GM21381 (cell line): ENCODE measurements around the gene SMURF2.
"Not testable (repeated sequence)": the region's sequence is repeated elsewhere in the genome, so short reads cannot be mapped to it uniquely, and the experiment has no call there.

Experiments used
- ATAC-seq: cut with Tn5 transposase; IDR thresholded peaks from one replicate; pipeline ENCODE4 v1.9.1; 2021; ENCODE audit warnings: mild to moderate bottlenecking, moderate library complexity; ENCODE audit not compliant: unreplicated experiment

The SMURF2 gene

GRCh38 chr17:64599187-64599676 is 62.9 kb downstream of the SMURF2 start:
- peak; percentile 68 for ATAC-seq

- ATAC-seq: no peak
Measured at GRCh38 chr17:64598672-64599071, 63.4 kb downstream of the SMURF2 start.

GRCh38 chr17:64596988-64597387 is 65.1 kb downstream of the SMURF2 start:
- no peak for ATAC-seq

DNA sequence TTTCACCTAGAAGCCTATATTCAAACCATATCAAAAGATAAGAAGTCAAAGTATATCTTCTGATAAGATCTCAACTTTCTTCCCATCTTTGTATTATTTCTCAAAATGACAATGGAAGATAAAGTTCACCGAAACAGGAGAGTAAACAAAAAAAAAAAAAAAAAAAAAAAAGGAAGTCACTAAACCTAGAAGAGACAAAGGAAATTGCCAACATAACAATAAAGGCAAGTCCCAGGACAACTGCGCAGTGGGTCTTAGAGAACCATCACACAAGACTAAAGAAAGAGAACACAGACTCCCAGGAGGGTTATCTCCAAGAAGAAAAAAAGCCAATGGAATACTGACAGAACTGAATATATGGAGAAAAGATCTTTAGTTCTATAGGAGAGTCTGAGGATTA is 65.7 kb downstream of the SMURF2 start:
- ATAC-seq: no peak

DNA sequence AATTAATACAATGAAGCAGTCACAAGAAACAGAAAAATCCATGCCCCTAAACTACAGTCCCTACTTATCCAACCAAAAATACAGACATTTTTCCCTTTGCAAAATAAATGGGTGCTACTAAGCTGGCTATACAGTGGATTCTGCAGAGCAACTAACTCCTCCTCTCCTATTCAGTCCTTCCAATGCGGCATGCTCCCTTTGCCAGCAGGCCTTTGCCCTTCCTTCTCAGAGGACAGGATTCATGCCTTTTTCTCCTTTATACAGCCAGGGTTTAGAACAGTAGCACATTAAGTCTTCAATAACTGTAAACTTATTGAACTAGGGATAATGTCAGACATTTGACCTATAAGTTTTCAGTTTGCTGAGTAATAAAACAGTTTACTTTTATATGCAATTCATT is 70.2 kb downstream of the SMURF2 start:
- no peak for ATAC-seq

GRCh38 chr17:64585146-64585545 is 77.0 kb downstream of the SMURF2 start:
- no peak for ATAC-seq

- ATAC-seq: no peak
Measured at GRCh38 chr17:64583038-64583437, 79.1 kb downstream of the SMURF2 start.

- no peak for ATAC-seq
Measured at GRCh38 chr17:64580384-64581315, 81.5 kb downstream of the SMURF2 start.

- ATAC-seq: no peak
Measured at GRCh38 chr17:64579917-64580316, 82.2 kb downstream of the SMURF2 start.

DNA sequence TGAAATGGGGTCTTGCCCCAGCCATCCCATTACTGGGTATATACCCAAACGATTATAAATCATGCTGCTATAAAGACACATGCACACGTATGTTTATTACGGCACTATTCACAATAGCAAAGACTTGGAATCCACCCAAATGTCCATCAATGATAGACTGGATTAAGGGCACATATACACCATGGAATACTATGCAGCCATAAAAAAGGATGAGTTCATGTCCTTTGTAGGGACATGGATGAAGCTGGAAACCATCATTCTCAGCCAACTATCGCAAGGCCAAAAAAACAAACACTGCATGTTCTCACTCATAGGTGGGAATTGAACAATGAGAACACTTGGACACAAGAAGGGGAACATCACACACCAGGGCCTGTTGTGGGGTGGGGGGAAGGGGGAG is 85.1 kb downstream of the SMURF2 start:
- ATAC-seq: not testable (repeated sequence)

DNA sequence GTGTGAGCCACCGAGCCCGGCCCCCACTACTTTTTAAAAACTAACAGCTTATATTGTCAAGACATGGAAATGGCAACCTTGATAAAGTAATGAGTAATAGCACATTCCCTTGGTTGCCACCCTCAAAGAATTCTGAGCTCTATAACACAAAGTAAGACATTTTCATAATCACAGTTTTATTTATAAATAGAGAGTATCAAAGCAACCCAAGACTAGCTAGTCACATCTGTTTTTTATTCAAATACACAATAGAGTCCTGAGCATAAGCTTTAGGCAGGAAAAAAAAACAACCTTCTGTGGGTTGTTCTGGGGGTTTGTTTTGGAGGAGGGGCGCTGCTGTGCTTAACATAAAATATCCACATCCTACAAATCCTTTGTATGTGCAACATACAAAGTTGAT is 86.7 kb downstream of the SMURF2 start:
- no peak for ATAC-seq

DNA sequence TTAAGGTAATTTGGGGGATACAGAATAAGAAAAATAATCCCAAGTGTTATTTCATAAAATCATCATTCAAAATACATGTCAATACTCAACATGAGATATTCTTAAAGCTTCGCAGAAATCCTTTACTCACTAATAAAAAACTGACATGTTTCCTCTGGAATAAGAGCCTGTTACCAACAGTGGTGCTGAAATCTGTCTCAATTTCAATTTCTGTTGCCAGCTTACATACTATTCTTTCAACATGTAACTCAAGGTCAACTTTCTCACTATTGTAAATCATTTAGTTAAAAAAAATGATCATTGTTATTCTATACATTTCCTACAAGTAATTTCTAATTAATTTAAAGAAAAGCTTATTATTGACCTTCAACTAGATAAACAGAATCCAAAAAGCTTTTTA is 87.5 kb downstream of the SMURF2 start:
- no peak for ATAC-seq

- no peak for ATAC-seq
Measured at GRCh38 chr17:64573214-64573613, 88.9 kb downstream of the SMURF2 start.

GRCh38 chr17:64572682-64573154 is 89.4 kb downstream of the SMURF2 start:
- ATAC-seq: no peak

- no peak for ATAC-seq
Measured at GRCh38 chr17:64571746-64572145, 90.4 kb downstream of the SMURF2 start.

DNA sequence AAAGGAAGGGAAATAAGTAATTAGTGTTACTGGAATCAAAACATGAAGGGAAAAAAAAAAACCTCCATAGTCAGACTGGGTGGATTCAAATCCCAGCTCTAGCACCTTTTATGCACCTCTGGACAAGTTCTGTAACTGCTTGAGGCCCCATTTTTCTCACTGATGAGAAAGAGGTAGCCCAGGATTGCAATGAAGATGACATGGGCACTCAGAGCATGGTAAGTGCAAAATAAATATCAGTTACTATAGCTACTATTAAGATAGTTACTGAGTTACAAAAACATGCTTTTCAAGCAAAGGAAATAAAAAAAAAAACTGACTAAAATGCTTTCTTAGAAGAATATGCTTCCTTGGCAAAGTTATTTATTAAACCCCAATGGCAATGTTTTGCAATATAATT is 96.5 kb downstream of the SMURF2 start:
- ATAC-seq: no peak

DNA sequence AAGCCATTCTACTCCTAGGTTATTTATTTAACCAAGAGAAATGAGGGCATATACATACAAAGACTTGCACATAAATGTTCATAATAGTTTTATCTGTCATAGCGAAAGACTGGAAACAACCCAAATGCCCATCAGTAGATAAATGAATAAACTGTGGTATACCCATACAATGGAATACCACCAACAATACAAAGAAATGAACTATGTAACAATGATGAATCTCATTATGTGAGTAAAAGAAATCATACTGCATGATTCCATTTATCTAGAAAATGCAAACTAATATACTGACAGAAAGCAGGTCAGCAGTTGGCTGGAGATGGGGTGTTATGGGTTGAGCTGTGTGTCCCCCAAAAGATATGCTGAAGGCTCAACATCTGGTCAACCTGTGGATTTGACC is 98.0 kb downstream of the SMURF2 start:
- ATAC-seq: no peak

- ATAC-seq: no peak
Measured at GRCh38 chr17:64555281-64555680, 106.8 kb downstream of the SMURF2 start.

GRCh38 chr17:64554028-64554637 is 108.0 kb downstream of the SMURF2 start:
- no peak for ATAC-seq

DNA sequence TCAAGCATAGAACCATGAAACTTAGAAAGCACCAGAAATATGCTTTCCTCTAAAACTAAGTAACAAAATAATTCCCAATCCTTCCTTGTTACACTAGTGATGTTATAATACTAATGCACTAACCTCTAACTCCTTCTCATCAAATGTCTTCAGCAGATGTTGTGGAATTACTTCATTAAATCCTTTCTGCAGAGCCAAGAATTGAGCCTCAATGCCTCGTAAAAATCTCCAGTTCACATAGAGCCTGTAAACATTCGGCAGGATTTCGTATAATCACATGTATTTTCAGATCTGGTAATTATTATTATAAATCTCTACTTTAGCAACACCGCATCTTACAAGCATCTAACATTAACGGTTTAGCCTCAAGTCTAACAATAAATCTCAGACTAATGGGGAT is 110.6 kb downstream of the SMURF2 start:
- no peak for ATAC-seq

GRCh38 chr17:64547319-64547718 is 114.8 kb downstream of the SMURF2 start:
- ATAC-seq: no peak

DNA sequence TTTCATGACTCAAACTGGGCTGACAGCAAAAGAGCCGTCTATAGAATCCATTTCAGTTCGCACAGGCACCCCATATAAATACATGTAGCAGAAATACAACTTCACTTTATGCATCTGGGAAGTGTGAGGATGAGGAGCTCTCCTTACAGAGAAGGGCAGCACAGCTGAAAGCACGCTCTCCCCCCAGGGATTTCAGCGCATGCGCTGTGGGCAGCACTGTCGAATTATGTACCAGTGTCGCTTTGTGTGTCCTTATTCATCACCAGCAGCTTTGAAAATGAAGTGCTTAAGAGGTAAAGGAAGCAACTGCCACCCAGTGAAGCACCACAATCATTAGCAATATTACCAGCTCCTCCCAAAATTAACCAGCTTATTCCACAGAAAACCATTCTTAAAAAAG is 115.4 kb downstream of the SMURF2 start:
- no peak for ATAC-seq
